ENCODE data around the gene HOXD8. TPM values are rescaled to one million over a fixed set of nuclear protein-coding genes. Genes with fewer than 3 reads are reported as not detected.

Gene HOXD8
- total RNA-seq, 1 experiment from 2014 or later: not detected

GRCh38 chr2:176160986-176161824, 31.7 kb downstream of the HOXD8 start:
- intact Hi-C loops (cut with micrococcal nuclease; ENCODE audit: unreplicated experiment): no loop called here
- ATAC-seq (no peak), DNase-seq (ENCODE audit: low read depth, low spot score) (no peak)
- in situ Hi-C loops (cut with HindIII; ENCODE audit: low pct_unique_long_range_greater_than_20kb, low sequenced_read_pairs): no loop called here
- no peak for TF ChIP-seq REST (IDR thresholded peaks at IDR 0.05; ENCODE audit: insufficient read depth in 1 of 2, low read depth in 2 of 2, low read length in 1 of 2)
- BruUV-seq (replicated peaks): no TSS peak
- ChIA-PET POLR2A (no interaction called here), CTCF (no interaction called here)
- Histone ChIP-seq H3K27me3 (ENCODE audit: control insufficient read depth, insufficient read depth, low read length) (no peaks in the 10 kb centered on the region; the same call in 1 of the 2 replicates), H3K9me3 (ENCODE audit: control insufficient read depth, insufficient read depth, low read depth, low read length) (no peaks in the 10 kb centered on the region), H3K4me1 (ENCODE audit: control insufficient read depth, insufficient read depth, low read length) (peaks cover 3% of the 10 kb centered on the region; the same call in 1 of the 2 replicates), H3K27ac (ENCODE audit: low read length) (no peak overlapping the region), H3K4me3 (ENCODE audit: low read depth in 2 of 2, low read length in 2 of 2) (no peak overlapping the region), H3K36me3 (ENCODE audit: control insufficient read depth, insufficient read depth, low read length) (no peaks in the 10 kb centered on the region)

GRCh38 chr2:176161825-176162626, 32.5 kb downstream of the HOXD8 start:
- intact Hi-C loops (cut with micrococcal nuclease; ENCODE audit: unreplicated experiment): no loop called here
- Histone ChIP-seq H3K9me3 (ENCODE audit: control insufficient read depth, insufficient read depth, low read depth, low read length) (no peaks in the 10 kb centered on the region), H3K27ac (ENCODE audit: low read length) (no peak overlapping the region), H3K4me1 (ENCODE audit: control insufficient read depth, insufficient read depth, low read length) (peaks cover 3% of the 10 kb centered on the region; the same call in 1 of the 2 replicates), H3K4me3 (ENCODE audit: low read depth in 2 of 2, low read length in 2 of 2) (no peak overlapping the region), H3K36me3 (ENCODE audit: control insufficient read depth, insufficient read depth, low read length) (no peaks in the 10 kb centered on the region), H3K27me3 (ENCODE audit: control insufficient read depth, insufficient read depth, low read length) (no peaks in the 10 kb centered on the region; the same call in 1 of the 2 replicates)
- POLR2A ChIA-PET: no interaction called here
- ATAC-seq: no peak
- CTCF ChIA-PET: interaction anchor here (0.6 kb wide), 1 partner anchor 910 kb away, joined by 4 read pairs; no protein-coding TSS in a partner anchor
- in situ Hi-C loops (cut with HindIII; ENCODE audit: low pct_unique_long_range_greater_than_20kb, low sequenced_read_pairs): no loop called here
- no peak for DNase-seq (ENCODE audit: low read depth, low spot score)
- BruUV-seq (replicated peaks): no TSS peak
- TF ChIP-seq, protein P1, sequence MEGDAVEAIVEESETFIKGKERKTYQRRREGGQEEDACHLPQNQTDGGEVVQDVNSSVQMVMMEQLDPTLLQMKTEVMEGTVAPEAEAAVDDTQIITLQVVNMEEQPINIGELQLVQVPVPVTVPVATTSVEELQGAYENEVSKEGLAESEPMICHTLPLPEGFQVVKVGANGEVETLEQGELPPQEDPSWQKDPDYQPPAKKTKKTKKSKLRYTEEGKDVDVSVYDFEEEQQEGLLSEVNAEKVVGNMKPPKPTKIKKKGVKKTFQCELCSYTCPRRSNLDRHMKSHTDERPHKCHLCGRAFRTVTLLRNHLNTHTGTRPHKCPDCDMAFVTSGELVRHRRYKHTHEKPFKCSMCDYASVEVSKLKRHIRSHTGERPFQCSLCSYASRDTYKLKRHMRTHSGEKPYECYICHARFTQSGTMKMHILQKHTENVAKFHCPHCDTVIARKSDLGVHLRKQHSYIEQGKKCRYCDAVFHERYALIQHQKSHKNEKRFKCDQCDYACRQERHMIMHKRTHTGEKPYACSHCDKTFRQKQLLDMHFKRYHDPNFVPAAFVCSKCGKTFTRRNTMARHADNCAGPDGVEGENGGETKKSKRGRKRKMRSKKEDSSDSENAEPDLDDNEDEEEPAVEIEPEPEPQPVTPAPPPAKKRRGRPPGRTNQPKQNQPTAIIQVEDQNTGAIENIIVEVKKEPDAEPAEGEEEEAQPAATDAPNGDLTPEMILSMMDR (IDR thresholded peaks at IDR 0.05): no peak
- TF ChIP-seq POLR2AphosphoS5 (IDR thresholded peaks at IDR 0.05; ENCODE audit: low read depth, low read length): no peak
- TF ChIP-seq SIN3A (IDR thresholded peaks at IDR 0.05; ENCODE audit: borderline replicate concordance, insufficient read depth, low read depth, low read length): no peak
- no peak for TF ChIP-seq TCF7L2 (IDR thresholded peaks at IDR 0.05; ENCODE audit: low read depth, low read length)
- no peak for TF ChIP-seq REST (IDR thresholded peaks at IDR 0.05; ENCODE audit: insufficient read depth in 1 of 2, low read depth in 2 of 2, low read length in 1 of 2)
